ENCODE data around the gene ABCE1.

Gene ABCE1

GRCh38 chr4:145097821-145098674 lies at the start of gene ABCE1, which contains the start of gene ANAPC10:
Gene ABCE1 (plus strand): TSS chr4:145098311. CDS start chr4:145104413, 6,102 bp downstream.
Gene ANAPC10 (minus strand): TSS chr4:145098196. CDS start chr4:145096099, 2,097 bp downstream.
- DNase-seq, result peak; percentile 99 to 100 (median 99)

GRCh38 chr4:145048817-145049216 lies 49.3 kb upstream of the ABCE1 start:
- DNase-seq, result no peak

- DNase-seq, result no peak
These were observed 48.9 kb upstream of the ABCE1 start for GRCh38 chr4:145049241-145049640.

- no peak for DNase-seq
These were observed 42.4 kb upstream of the ABCE1 start for GRCh38 chr4:145055533-145056257.

- DNase-seq, result peak in 1 of 3 donors; percentile 5
These were observed 41.6 kb upstream of the ABCE1 start for GRCh38 chr4:145056325-145057130.

- DNase-seq, result no peak
These were observed 39.9 kb upstream of the ABCE1 start for GRCh38 chr4:145058256-145058655.

GRCh38 chr4:145061318-145061920 lies 36.7 kb upstream of the ABCE1 start:
- peak; percentile 44 to 77 (median 72) for DNase-seq

- DNase-seq, result no peak
These were observed 32.0 kb upstream of the ABCE1 start for GRCh38 chr4:145066063-145066501.

- no peak for DNase-seq
These were observed 28.8 kb upstream of the ABCE1 start for GRCh38 chr4:145069361-145069760.

- no peak for DNase-seq
These were observed 26.6 kb upstream of the ABCE1 start for GRCh38 chr4:145071560-145071959.

- DNase-seq, result no peak
These were observed 22.2 kb upstream of the ABCE1 start for GRCh38 chr4:145075742-145076468.

- DNase-seq, result no peak
These were observed 21.6 kb upstream of the ABCE1 start for GRCh38 chr4:145076469-145076855.

GRCh38 chr4:145081756-145082155 lies 16.4 kb upstream of the ABCE1 start:
- no peak for DNase-seq

- DNase-seq, result no peak
These were observed 14.1 kb upstream of the ABCE1 start for GRCh38 chr4:145083891-145084605.

GRCh38 chr4:145090380-145090779 lies 7.7 kb upstream of the ABCE1 start:
- peak; percentile 34 to 76 (median 71) for DNase-seq

GRCh38 chr4:145093638-145094037 lies 4.5 kb upstream of the ABCE1 start:
- DNase-seq, result no peak

GRCh38 chr4:145097331-145097820 lies 735 bp upstream of the ABCE1 start:
- no peak for DNase-seq

- peak; percentile 84 to 95 (median 89) for DNase-seq
These were observed 545 bp downstream of the ABCE1 start for GRCh38 chr4:145098675-145099037.

GRCh38 chr4:145099653-145100052 lies 1.5 kb downstream of the ABCE1 start:
- DNase-seq, result peak; percentile 18 to 60 (median 50)

- no peak for DNase-seq
These were observed 3.0 kb downstream of the ABCE1 start for GRCh38 chr4:145101091-145101490.

GRCh38 chr4:145102619-145103018 lies 4.5 kb downstream of the ABCE1 start:
- DNase-seq, result no peak
